ENCODE results near the gene DUS3L.
"Not testable (repeated sequence)": the region's sequence is repeated elsewhere in the genome, so short reads cannot be mapped to it uniquely, and the experiment has no call there.

DUS3L gene

GRCh38 chr19:5799247-5800241 lies 8.6 kb upstream of the DUS3L start:
- no peak for DNase-seq

DNA sequence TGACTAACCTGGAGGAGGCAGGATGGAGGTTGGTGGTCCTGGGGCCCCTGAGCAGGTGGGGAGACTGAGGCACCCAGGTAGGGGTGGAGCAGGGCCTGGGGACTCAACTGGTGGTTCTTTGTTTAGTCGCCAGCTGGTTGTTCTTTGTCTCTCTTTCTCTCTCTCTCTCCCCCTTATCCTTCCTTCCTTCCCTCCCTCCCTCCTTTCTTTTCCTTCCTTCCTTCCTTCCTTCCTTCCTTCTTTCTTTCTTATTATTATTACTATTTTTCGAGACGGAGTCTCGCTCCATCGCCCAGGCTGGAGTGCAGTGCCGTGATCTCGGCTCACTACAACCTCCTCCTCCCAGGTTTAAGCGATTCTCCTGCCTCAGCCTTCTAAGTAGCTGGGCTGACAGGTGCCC lies 7.3 kb upstream of the DUS3L start:
- no peak for DNase-seq

- no peak for DNase-seq
Measured at GRCh38 chr19:5795382-5795919, 4.5 kb upstream of the DUS3L start.

GRCh38 chr19:5793188-5793587 lies 2.2 kb upstream of the DUS3L start:
- DNase-seq, result no peak

DNA sequence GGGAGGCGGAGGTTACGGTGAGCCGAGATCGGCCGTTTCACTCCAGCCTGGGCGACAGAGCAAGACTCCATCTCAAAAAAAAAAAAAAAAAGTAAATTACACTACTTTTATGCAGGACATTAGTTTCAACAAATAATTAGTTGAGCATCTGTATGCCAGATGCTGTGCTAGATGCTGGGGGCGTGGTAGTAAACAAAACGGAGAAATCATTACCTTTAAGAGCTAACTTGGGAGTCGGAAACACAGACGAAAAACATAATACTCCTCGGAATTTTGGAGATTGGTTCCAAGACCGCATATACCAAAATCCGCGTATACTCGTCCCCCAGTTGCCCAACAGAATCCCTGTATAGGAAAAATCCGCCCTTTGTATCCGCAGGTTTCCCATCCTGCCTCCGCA lies 1.3 kb upstream of the DUS3L start:
- DNase-seq, result no peak

DNA sequence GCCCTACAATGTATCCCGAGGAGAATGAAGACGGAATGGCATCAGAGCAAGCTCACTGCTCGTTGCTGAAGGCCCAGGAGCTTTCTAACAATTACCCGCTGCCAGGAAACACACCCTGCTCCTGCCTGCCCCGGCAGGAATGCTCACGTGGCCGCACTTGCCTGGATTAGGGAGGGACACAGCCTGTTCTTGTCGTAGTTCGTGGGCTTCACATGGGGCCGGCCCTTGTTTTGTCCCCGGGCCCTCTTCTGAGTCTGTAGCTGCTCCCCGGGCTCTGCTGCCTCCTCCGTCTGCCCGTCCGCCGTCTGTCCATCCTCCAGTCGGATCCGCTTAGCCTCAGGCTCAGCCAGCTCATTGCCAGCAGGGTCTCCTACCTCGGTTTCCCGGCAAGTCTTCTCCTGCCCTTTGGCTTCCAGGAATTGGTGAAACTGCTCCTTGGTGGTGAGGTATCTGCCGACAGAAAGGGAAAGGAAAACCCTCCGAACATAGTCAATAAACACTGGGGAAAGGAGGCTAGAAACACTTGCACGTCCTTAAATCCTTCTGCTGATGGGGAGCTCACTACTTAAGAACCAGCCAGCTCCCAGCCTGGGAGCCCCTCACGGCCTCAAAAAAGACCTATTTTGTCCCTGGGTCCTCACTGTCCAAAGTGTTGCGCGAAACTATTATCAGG lies 941 bp downstream of the DUS3L start:
- DNase-seq, result no peak

DNA sequence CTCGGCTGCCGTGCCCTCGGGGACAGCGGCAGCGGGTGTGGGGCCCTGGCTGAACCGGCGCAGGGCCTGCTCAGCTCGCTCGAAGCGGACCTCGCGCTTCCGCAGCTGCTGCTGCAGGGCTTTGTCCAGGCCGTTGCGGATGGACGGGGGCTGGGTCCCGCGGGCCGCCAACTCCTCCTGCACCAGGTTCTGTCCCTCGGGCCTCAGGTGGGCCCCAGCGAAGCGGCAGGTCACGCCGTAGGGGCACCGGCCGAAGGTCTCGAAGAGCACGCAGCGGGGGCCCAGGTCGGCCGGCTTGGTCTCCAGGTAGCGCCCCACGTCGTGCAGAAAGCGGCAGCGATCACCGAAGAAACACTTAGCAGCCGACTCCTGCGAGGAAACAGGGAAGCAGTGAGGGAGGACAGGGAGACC lies 1.6 kb downstream of the DUS3L start:
- DNase-seq, result no peak

- DNase-seq, result no peak
Measured at GRCh38 chr19:5788422-5788821, 2.5 kb downstream of the DUS3L start.

- no peak for DNase-seq
Measured at GRCh38 chr19:5787409-5788182, 3.4 kb downstream of the DUS3L start.

DNA sequence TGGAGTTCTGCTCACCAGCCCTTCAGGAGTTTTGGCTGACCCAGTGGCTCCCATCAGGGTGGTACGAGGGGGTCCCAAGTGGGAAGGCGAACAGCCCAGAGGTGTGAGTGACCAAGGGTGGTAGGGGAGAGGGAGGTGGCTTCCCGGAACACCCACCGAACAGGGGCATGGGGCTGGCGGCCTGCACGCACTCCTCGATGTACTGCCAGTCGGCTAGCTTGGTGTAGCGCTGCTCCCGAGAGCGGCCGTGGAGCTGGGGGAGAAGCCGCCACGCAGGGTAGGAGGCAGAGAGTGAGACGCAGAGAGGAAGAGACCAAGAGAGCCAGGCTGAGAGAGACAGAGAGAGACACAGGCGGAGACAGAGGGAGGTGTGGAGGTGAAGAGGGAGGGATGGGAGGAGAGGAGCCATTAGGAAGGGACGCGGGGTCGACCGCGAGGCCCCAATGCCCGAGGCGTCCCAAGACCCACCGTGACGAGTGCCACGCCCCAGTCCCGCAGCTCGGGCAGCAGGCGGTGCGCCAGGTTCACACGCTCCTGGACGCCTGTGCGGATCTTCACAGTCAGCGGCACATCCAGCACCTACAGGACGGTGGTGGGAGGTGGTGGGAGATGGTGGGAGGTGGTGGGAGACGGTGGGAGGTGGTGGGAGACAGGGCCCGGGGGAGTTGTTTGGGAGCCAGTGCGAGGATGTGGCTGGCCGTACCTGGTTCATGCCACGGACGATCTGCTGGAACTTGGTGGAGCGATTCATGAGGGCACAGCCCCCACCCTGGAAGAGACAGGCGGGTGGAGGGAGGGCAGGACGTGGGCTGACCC lies 4.2 kb downstream of the DUS3L start:
- no peak for DNase-seq

GRCh38 chr19:5785423-5785822 lies 5.5 kb downstream of the DUS3L start:
- DNase-seq, result no peak

GRCh38 chr19:5784581-5785147 lies 6.3 kb downstream of the DUS3L start, which contains the start of gene PRR22:
TSS of gene PRR22 (minus strand) at chr19:5784746. CDS start at chr19:5784660, 86 bp downstream.
- DNase-seq, result no peak

- DNase-seq, result no peak
Measured at GRCh38 chr19:5782945-5783919, 7.7 kb downstream of the DUS3L start.

DNA sequence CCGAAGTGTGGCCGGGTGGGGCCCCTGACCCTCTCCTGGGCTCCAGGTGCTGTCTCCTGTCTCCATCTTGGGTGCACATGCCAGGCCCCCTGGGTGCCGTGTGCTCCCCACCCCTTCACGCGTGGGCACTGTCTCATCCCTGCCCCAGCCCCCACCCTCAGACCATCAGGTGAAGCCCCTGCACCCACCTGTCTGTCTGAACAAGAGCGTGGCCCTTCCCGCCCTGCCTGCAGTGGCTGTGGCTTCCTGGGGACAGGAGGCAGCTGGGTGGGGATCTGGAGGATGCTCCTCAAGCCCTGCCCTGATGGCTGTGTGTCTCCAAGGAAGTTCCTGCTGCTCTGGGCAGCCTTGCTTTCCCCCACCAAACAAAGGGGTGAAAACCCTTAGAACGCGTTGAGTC lies 8.6 kb downstream of the DUS3L start:
- DNase-seq, result no peak

DNA sequence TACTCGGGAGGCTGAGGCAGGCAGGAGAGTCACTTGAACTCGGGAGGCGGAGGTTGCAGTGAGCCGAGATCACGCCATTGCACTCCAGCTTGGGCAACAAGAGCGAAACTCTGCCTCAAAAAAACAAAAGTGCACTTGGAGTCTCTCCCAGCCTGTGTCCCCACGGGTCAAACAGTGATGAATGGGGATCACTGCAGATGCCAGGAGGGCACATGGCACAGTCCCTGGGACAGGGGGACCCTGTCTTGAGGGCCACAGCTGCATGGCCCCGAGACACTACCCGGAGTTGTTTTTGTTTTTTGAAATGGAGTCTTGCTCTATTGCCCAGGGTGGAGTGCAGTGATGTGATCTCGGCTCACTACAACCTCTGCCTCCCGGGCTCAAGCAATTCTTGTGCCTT lies 10.0 kb downstream of the DUS3L start:
- not testable (repeated sequence) for DNase-seq

GRCh38 chr19:5778402-5778801 lies 12.6 kb downstream of the DUS3L start:
- DNase-seq, result no peak

DNA sequence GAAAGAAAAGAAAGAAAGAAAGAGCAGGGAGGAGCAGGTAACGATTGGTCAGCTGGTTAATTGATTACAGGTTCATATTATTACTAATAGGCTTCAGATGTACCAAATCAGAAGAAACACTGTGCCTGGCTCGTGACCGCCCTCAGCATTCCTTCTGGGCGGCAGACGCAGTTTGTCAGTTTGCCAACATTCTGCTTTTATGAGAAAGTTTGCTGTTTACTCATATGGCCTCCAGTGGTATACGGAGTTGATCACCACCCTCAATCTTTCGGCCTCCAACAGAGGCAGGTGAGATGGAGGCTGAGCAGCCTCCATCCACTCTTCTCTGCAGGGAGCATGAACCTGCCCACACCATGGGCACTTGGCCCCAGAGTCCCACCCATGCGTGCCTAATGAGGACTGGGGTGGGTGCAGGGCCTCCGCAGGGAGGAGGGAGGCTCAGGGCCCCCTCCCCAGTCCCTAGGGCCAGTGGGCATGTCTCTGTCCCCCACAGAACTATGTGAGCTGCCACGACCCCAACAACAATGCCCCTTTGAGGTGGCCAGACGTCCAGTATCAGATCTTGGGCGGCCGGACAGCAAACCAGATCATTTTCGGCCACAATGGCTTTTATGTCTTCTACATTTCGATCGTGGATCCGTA lies 15.2 kb downstream of the DUS3L start:
- no peak for DNase-seq

- DNase-seq, result no peak
Measured at GRCh38 chr19:5774921-5775320, 16.0 kb downstream of the DUS3L start.

GRCh38 chr19:5773276-5773675 lies 17.7 kb downstream of the DUS3L start:
- DNase-seq, result no peak

- DNase-seq, result no peak
Measured at GRCh38 chr19:5772416-5772815, 18.5 kb downstream of the DUS3L start.

All from stimulated activated naive CD4-positive, alpha-beta T cell (primary cell).